Cardiac fibroblast (primary cell): ENCODE data around the gene ADAM10.

Experiments
- DNase-seq, 2 donors: peaks; one replicate each; pipeline versions ENCODE4 v3.0.0 to v3.0.0-alpha.2; 2010; ENCODE audit warnings: low read depth in 2 of 2
- H3K4me3 ChIP-seq, 2 donors: replicated peaks in 1 of 2; 1 replicate in 1 of 2; 2 replicates in 1 of 2; pipeline ENCODE4 v1.5.1; 2011; ENCODE audit warnings: low read depth in 2 of 2, low read length in 2 of 2, mild to moderate bottlenecking in 2 of 2, moderate library complexity in 1 of 2
- TF ChIP-seq, protein P1 (sequence below): IDR thresholded peaks from one replicate; pipeline ENCODE4 v1.5.1; 2011; ENCODE audit warnings: low read depth, mild to moderate bottlenecking, low read length, inconsistent platforms

The ADAM10 gene

DNA sequence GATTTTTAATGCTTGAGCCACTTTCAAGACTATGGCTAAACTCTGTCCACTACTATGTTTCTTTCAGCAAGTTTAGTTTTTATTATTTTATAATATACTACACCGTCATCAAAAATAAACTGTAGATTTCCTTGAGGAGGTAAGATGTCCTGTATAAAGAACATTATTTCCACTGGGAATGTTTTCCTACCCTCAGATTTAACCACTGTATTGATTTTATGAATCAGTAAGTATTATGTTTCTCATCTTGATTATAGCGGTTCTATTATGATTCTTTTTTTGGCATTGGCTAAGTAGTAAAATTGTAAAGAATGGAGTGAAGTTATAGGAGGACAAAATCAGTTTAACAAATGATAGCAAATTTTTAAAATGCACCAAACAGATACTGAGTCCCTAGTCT is 44.4 kb downstream of the ADAM10 start:
- TF ChIP-seq, protein P1, sequence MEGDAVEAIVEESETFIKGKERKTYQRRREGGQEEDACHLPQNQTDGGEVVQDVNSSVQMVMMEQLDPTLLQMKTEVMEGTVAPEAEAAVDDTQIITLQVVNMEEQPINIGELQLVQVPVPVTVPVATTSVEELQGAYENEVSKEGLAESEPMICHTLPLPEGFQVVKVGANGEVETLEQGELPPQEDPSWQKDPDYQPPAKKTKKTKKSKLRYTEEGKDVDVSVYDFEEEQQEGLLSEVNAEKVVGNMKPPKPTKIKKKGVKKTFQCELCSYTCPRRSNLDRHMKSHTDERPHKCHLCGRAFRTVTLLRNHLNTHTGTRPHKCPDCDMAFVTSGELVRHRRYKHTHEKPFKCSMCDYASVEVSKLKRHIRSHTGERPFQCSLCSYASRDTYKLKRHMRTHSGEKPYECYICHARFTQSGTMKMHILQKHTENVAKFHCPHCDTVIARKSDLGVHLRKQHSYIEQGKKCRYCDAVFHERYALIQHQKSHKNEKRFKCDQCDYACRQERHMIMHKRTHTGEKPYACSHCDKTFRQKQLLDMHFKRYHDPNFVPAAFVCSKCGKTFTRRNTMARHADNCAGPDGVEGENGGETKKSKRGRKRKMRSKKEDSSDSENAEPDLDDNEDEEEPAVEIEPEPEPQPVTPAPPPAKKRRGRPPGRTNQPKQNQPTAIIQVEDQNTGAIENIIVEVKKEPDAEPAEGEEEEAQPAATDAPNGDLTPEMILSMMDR = no peak
- no peak overlapping the region for H3K4me3 ChIP-seq
- DNase-seq = no peak

DNA sequence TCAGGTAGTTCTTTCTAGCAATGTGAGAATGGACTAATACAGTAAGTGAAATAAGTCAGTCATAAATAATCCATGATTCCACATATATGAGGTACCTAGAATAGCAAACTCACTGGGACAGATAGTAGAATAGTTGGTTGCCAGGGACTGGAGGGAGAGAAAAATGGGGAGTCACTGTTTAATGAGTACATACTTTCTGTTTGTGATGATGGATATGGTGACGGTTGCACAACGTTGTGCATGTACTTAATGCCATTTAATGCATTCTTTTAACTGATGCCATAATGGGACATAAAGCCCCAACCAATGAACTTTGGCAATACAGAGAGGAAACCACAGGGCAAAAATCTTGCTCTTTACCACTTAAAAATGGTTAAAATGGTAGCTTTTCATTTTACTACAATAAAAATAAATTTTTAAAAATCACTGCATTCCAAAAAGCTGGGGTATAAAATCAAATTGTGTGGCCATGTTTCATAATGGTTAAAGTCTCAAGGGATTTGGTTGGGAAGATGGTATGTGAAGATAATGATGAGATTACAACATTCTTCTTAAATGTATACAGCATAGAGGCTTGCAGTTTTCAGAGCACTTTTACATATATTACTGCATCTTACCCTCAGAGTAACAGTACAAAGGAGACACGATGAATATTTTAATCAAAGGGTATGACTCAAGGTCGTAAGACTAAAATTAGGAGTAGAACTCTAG is 45.2 kb downstream of the ADAM10 start:
- TF ChIP-seq, protein P1 = no peak
- H3K4me3 ChIP-seq = no peak overlapping the region
- peak; percentile 31 to 39 for DNase-seq

DNA sequence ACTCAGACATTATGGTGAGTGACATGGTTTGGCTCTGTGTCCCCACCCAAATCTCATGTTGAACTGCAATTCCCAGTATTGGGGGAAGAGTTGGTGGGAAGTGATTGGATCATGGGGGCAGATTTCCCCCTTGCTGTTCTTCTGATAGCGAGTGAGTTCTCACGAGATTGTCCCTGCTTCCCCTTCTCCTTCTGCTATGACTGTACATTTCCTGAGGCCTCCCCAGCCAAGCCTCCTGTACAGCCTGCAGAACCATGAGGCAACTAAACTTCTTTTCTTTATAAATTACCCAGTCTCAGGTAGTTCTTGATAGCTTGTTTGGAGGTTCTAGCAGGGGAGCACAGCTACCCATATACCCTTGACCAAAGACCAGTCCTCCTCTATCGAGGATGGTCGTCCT is 45.9 kb downstream of the ADAM10 start:
- TF ChIP-seq, protein P1 = no peak
- DNase-seq = no peak
- no peak overlapping the region for H3K4me3 ChIP-seq

DNA sequence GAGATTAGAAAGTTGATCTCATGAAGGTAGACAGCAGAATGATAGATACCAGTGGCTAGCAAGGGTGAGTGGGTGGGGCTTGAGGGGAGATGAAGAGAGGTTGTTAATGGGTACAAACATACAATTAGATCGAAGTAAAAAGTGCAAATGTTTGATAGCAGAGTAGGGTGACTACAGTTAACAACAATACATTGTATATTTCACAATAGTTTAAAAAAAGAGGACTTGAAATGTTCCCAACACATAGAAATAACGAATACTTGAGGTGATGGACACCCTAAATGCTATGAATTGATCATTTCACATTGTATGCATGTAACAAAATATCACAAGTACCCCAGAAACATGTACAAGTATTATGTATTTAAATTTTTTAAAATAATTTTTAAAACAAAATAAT is 47.3 kb downstream of the ADAM10 start:
- no peak overlapping the region for H3K4me3 ChIP-seq
- TF ChIP-seq, protein P1 = no peak
- no peak for DNase-seq

DNA sequence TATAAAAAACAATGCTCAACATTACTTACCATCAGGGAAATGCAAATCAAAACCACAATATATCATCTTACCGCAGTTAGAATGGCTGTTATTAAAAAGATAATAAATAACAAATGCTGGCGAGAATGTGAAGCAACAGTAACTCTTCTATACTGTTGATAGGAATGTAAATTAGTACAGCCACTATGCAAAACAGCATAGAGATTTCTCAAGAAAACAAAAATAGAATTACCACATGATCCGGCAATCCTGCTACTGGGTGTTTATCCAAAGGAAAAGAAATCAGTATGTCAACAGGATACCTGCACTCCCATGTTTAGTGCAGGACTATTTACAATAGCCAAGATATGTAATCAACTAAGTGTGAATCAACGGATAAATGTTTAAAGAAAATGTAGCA is 48.1 kb downstream of the ADAM10 start:
- H3K4me3 ChIP-seq = no peak overlapping the region
- TF ChIP-seq, protein P1 = no peak
- no peak for DNase-seq

DNA sequence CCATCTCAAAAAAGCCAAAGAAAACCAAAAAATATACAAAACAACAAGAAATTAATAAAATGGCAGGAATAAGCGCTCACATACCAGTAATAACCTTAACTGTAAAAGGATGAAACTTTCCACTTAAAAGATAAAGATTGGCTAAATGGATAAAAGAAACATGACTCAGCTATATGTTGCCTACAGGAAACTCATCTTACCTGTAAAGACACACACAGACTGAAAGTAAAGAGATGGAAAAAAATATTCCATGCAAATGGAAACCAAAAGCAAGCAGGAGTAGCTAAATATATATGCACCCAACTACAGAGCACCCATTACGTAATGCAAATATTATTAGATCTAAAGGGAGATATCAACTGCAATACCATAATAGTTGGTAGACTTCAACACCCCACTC is 49.7 kb downstream of the ADAM10 start:
- TF ChIP-seq, protein P1 = no peak
- H3K4me3 ChIP-seq = no peak overlapping the region
- no peak for DNase-seq
